ENCODE results near the gene SUOX. TPM values are rescaled to one million over a fixed set of nuclear protein-coding genes. Genes with fewer than 3 reads are reported as not detected.

The SUOX gene
- total RNA-seq, 1 experiment from 2014 or later = 20.7 TPM

GRCh38 chr12:56040963-56041551 is 44.0 kb downstream of the SUOX start:
- 0 out of 2 replicates have a peak, but pooled peaks cover 6% of the 10 kb centered on the region for H3K4me1 ChIP-seq (ENCODE audit: control insufficient read depth, insufficient read depth, low read length)
- H3K36me3 ChIP-seq (ENCODE audit: control insufficient read depth, insufficient read depth, low read length) = peaks cover 23% of the 10 kb centered on the region
- TF ChIP-seq, protein P1, sequence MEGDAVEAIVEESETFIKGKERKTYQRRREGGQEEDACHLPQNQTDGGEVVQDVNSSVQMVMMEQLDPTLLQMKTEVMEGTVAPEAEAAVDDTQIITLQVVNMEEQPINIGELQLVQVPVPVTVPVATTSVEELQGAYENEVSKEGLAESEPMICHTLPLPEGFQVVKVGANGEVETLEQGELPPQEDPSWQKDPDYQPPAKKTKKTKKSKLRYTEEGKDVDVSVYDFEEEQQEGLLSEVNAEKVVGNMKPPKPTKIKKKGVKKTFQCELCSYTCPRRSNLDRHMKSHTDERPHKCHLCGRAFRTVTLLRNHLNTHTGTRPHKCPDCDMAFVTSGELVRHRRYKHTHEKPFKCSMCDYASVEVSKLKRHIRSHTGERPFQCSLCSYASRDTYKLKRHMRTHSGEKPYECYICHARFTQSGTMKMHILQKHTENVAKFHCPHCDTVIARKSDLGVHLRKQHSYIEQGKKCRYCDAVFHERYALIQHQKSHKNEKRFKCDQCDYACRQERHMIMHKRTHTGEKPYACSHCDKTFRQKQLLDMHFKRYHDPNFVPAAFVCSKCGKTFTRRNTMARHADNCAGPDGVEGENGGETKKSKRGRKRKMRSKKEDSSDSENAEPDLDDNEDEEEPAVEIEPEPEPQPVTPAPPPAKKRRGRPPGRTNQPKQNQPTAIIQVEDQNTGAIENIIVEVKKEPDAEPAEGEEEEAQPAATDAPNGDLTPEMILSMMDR (IDR thresholded peaks at IDR 0.05) = no peak
- TF ChIP-seq, protein P2, sequence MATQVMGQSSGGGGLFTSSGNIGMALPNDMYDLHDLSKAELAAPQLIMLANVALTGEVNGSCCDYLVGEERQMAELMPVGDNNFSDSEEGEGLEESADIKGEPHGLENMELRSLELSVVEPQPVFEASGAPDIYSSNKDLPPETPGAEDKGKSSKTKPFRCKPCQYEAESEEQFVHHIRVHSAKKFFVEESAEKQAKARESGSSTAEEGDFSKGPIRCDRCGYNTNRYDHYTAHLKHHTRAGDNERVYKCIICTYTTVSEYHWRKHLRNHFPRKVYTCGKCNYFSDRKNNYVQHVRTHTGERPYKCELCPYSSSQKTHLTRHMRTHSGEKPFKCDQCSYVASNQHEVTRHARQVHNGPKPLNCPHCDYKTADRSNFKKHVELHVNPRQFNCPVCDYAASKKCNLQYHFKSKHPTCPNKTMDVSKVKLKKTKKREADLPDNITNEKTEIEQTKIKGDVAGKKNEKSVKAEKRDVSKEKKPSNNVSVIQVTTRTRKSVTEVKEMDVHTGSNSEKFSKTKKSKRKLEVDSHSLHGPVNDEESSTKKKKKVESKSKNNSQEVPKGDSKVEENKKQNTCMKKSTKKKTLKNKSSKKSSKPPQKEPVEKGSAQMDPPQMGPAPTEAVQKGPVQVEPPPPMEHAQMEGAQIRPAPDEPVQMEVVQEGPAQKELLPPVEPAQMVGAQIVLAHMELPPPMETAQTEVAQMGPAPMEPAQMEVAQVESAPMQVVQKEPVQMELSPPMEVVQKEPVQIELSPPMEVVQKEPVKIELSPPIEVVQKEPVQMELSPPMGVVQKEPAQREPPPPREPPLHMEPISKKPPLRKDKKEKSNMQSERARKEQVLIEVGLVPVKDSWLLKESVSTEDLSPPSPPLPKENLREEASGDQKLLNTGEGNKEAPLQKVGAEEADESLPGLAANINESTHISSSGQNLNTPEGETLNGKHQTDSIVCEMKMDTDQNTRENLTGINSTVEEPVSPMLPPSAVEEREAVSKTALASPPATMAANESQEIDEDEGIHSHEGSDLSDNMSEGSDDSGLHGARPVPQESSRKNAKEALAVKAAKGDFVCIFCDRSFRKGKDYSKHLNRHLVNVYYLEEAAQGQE (IDR thresholded peaks at IDR 0.05; ENCODE audit: insufficient read depth in 1 of 2, low read depth in 2 of 2, low read length in 1 of 2) = no peak
- no peak for TF ChIP-seq POLR2AphosphoS5 (IDR thresholded peaks at IDR 0.05; ENCODE audit: low read depth, low read length)
- TF ChIP-seq SIN3A (IDR thresholded peaks at IDR 0.05; ENCODE audit: borderline replicate concordance, insufficient read depth, low read depth, low read length) = no peak
- no peak for TF ChIP-seq TCF7L2 (IDR thresholded peaks at IDR 0.05; ENCODE audit: low read depth, low read length)
- CTCF ChIA-PET = interaction anchor here (0.6 to 0.8 kb wide), 4 partner anchors 44 to 844 kb away, joined by 3 to 7 read pairs (median 6); partner anchors contain the start of gene SUOX
- H3K9me3 ChIP-seq (ENCODE audit: control insufficient read depth, insufficient read depth, low read depth, low read length) = no peaks in the 10 kb centered on the region
- BruUV-seq (replicated peaks) = TSS peak; percentile 85
- in situ Hi-C loops (cut with HindIII; ENCODE audit: low pct_unique_long_range_greater_than_20kb, low sequenced_read_pairs) = no loop called here
- H3K27ac ChIP-seq (ENCODE audit: low read length) = peak overlapping the region; percentile 89
- ATAC-seq (peak; percentile 18; the same call in 1 of the 2 replicates), DNase-seq (ENCODE audit: low read depth, low spot score) (no peak)
- peak overlapping the region; percentile 44 to 63 for H3K4me3 ChIP-seq (ENCODE audit: low read depth in 2 of 2, low read length in 2 of 2)
- intact Hi-C loops (cut with micrococcal nuclease; ENCODE audit: unreplicated experiment) = loop anchor here (5.0 to 10.0 kb wide), 2 partner anchors 44 to 74 kb away; partner anchors contain the start of genes RPL41, SUOX and ZC3H10
- H3K27me3 ChIP-seq (ENCODE audit: control insufficient read depth, insufficient read depth, low read length) = no peaks in the 10 kb centered on the region
- POLR2A ChIA-PET = interaction anchor here (0.7 to 1.0 kb wide), 2 partner anchors 160 to 221 kb away, joined by 3 to 4 read pairs; no protein-coding TSS in a partner anchor

DNA sequence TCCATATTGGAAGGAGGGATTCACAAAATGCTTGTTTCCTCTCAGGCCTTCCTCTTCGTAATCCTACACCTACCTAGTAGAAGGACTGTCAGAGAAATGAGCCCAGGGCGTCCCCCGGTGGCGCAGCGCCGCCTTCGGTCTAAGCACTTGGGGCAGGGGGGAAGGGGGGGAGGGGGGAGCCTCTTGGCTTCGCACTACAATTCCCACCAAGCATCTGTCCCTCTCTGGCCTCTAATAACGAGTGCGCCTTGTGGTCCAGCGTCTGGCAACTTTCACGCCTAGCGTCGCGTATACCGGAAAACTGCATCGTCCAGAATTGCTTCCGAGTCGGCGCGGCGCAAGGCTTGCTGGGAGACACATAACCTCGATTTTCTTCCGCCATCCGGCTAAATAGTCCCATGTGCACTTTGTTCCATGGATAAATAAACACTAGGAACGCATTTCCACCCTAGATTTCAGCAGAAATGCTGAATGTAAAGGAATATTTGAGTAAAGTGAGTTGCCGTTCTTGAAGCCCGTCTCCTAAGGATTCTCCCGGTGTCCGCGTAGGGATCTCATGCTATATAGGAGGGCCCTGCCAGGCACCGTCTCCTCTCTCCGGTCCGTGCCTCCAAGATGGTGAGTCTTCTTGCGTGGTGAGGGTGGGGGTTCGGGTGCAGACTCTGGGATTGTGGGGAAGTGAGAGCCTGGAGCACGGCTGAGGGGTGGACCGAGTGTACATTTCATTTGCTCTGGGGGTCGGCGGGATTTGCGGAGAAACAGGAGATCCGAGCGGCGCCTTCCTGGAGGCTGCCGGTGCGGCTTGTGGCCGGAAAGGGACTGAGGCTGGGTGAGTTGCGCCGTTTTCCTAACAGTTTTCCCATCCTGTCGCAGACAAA is 44.7 kb downstream of the SUOX start, which contains the start of gene RPS26:
Gene RPS26 (plus strand): TSS at position 367 of the 878 bp plus-strand sequence. CDS start 249 bp downstream, at position 616.
- intact Hi-C loops (cut with micrococcal nuclease; ENCODE audit: unreplicated experiment) (loop anchor here (5.0 to 10.0 kb wide), 2 partner anchors 44 to 73 kb away; partner anchors contain the start of genes RPL41, SUOX and ZC3H10), in situ Hi-C loops (cut with HindIII; ENCODE audit: low pct_unique_long_range_greater_than_20kb, low sequenced_read_pairs) (no loop called here)
- peak; percentile 97 for ATAC-seq
- peak; percentile 99 for DNase-seq (ENCODE audit: low read depth, low spot score)
- BruUV-seq (replicated peaks) = no TSS peak
- H3K4me3 ChIP-seq (ENCODE audit: low read depth in 2 of 2, low read length in 2 of 2) = peak within 1 kb of the TSS; percentile 92 to 96
- H3K9me3 ChIP-seq (ENCODE audit: control insufficient read depth, insufficient read depth, low read depth, low read length) = no peaks in the 10 kb centered on the region
- ChIA-PET POLR2A (interaction anchor here (0.7 to 1.0 kb wide), 2 partner anchors 160 to 222 kb away, joined by 3 to 4 read pairs; no protein-coding TSS in a partner anchor), CTCF (interaction anchor here (0.7 kb wide), 1 partner anchor 845 kb away, joined by 7 read pairs; no protein-coding TSS in a partner anchor)
- H3K4me1 ChIP-seq (ENCODE audit: control insufficient read depth, insufficient read depth, low read length) = 0 out of 2 replicates have a peak, but pooled peaks cover 6% of the 10 kb centered on the region
- peaks cover 23% of the 10 kb centered on the region for H3K36me3 ChIP-seq (ENCODE audit: control insufficient read depth, insufficient read depth, low read length)
- peak within 1 kb of the TSS; percentile 100 for H3K27ac ChIP-seq (ENCODE audit: low read length)
- TF ChIP-seq SIN3A (IDR thresholded peaks at IDR 0.05; ENCODE audit: borderline replicate concordance, insufficient read depth, low read depth, low read length) (peak; percentile 92; the same call in 1 of the 2 replicates), TCF7L2 (IDR thresholded peaks at IDR 0.05; ENCODE audit: low read depth, low read length) (peak; percentile 50; the same call in 1 of the 2 replicates), POLR2AphosphoS5 (IDR thresholded peaks at IDR 0.05; ENCODE audit: low read depth, low read length) (peak; percentile 99)
- TF ChIP-seq, protein P2 (IDR thresholded peaks at IDR 0.05; ENCODE audit: insufficient read depth in 1 of 2, low read depth in 2 of 2, low read length in 1 of 2) = peak in 1 of 2 experiments; percentile 17; a peak in 1 of 4 replicates
- TF ChIP-seq, protein P1 (IDR thresholded peaks at IDR 0.05) = peak; percentile 89
- no peaks in the 10 kb centered on the region for H3K27me3 ChIP-seq (ENCODE audit: control insufficient read depth, insufficient read depth, low read length)

All from Panc1 (cell line).